HCT116 (cell line): ENCODE data around the gene SEMA3E.

Experiments
- CTCF ChIP-seq, 3 experiments: fragments of 200-600 bp in 1 of 3; sonication (generic) in 1 of 3; IDR thresholded peaks in 2 of 3; conservative IDR thresholded peaks in 1 of 3; 2 replicates each; pipeline ENCODE4 v1.5.1; 2012 to 2017; ENCODE audit warnings: low read depth in 2 of 3, low read length in 2 of 3, antibody characterized with exemption in 1 of 3, borderline replicate concordance in 1 of 3, control low read depth in 1 of 3, mild to moderate bottlenecking in 1 of 3, mixed read lengths in 1 of 3, mixed run types in 1 of 3, moderate library complexity in 1 of 3; ENCODE audit not compliant: insufficient read depth in 1 of 3
- JUND ChIP-seq: IDR thresholded peaks from 2 replicates; pipeline ENCODE4 v1.6.1; 2012
- POLR2A ChIP-seq: IDR thresholded peaks from 2 replicates; pipeline ENCODE4 v1.7.0; 2011; ENCODE audit warnings: borderline replicate concordance; ENCODE audit not compliant: insufficient read depth, insufficient read length; ENCODE audit errors: extremely low read depth
- RAD21 ChIP-seq: IDR thresholded peaks from 2 replicates; pipeline ENCODE4 v1.6.1; 2012; ENCODE audit warnings: low read depth, mild to moderate bottlenecking
- YY1 ChIP-seq: IDR thresholded peaks from 2 replicates; pipeline ENCODE4 v1.6.1; 2011; ENCODE audit warnings: low read length, low read depth, moderate library complexity, mild to moderate bottlenecking; ENCODE audit not compliant: insufficient replicate concordance; ENCODE audit errors: extremely low read depth
- ZFX ChIP-seq: fragments of 450-650 bp; IDR thresholded peaks from 2 replicates; pipeline ENCODE4 v1.6.1; 2017

DNA sequence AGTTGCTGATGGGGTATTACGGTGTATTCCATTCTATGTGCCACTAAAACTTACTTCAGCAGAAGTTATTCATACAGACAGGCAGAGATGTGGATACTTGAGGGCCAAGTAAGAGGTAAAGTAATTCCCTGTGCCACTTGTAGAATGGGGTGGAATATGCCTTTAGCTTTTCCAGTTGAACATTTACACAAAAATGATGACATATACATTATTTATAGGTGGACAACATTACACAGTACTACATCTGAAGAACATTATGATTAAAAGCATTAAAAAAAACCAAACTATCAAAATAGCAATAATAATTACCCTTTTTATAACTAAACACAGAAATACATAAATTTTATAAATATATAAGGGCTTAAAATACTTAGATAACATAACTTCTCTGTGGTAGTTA is 3.5 kb upstream of the SEMA3E start:
- no peak for TF ChIP-seq JUND
- no peak for TF ChIP-seq CTCF (IDR thresholded peaks at IDR 0.05 in 2 of 3, conservative IDR thresholded peaks at IDR 0.05 in 1 of 3; ENCODE audit: borderline replicate concordance in 1 of 3, insufficient read depth in 1 of 3, low read depth in 2 of 3, low read length in 2 of 3)
- no peak for TF ChIP-seq YY1
- TF ChIP-seq RAD21, result no peak
- no peak for TF ChIP-seq POLR2A
- TF ChIP-seq ZFX, result no peak
